ENCODE results near the gene ANKRD24. TPM values are rescaled to one million over a fixed set of nuclear protein-coding genes. Genes with fewer than 3 reads are reported as not detected.

ANKRD24 gene
- 2.1 and 2.9 TPM in 2 replicates for total RNA-seq

GRCh38 chr19:4182084-4182810 is at the start of gene ANKRD24, which contains the start of gene SIRT6:
ANKRD24 (plus strand) TSS chr19:4182689; CDS start chr19:4186426, 3,737 bp downstream.
SIRT6 (minus strand) TSS chr19:4182563; CDS start chr19:4182539, 24 bp downstream.

DNA sequence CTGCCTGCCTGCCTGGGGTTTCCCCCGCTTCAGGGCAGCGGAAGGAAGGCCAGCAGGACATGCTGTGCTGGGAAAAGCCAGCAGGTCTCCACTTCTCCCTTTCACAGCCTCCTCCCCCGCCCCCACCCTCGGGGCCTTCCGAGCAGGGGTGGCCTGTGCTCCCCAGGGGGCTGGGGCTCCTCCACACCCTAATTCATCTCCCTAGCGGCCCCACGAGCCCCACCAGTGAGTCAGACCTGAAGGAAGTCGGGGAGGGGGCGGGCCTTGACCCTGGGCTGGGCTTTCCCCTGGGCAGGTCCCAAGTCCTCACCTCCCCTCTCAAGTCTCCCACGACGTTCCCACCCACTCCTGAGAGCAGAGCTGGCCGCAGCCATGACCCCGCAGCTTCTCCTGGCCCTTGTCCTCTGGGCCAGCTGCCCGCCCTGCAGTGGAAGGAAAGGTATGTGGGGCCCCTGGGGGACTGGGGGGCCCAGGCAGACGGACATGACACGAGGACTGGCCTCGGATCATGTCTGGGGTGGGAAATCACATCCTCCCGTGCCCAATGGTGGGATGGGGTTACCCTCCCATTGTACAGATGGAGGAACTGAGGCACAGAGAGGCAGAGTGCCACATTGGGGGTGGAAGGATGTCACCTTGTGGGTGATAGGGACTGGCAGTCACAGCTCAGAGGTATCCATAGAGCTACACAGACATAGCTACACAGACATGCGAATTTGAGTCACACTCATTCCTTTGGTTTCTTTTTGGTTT is 46.9 kb downstream of the ANKRD24 start, which contains the start of gene EBI3:
TSS of gene EBI3 (plus strand) at position 345 of the 753 bp plus-strand sequence. CDS start at position 373, 28 bp downstream.

GRCh38 chr19:4246767-4247593 is 64.5 kb downstream of the ANKRD24 start, which contains the start of gene YJU2:
YJU2 (plus strand) TSS chr19:4247080; CDS start chr19:4247147, 67 bp downstream.

Other genes with a start within 250 kb of the ANKRD24 start
- gene NMRK2, start 249.6 kb upstream of the ANKRD24 start, total RNA-seq = not detected in 2 replicates
- gene DAPK3, start 211.6 kb upstream of the ANKRD24 start, total RNA-seq = 169 and 182 TPM in 2 replicates
- gene EEF2, start 197.2 kb upstream of the ANKRD24 start, total RNA-seq = 3,552 and 3,788 TPM in 2 replicates
- gene PIAS4, start 175.0 kb upstream of the ANKRD24 start, total RNA-seq = 8.3 and 12.3 TPM in 2 replicates
- 21.1 and 36.2 TPM in 2 replicates for gene ZBTB7A, start 115.8 kb upstream of the ANKRD24 start, total RNA-seq
- gene MAP2K2, start 58.6 kb upstream of the ANKRD24 start, total RNA-seq = 111 and 139 TPM in 2 replicates
- gene CREB3L3, start 29.1 kb upstream of the ANKRD24 start, total RNA-seq = not detected in 2 replicates
- gene SIRT6, start 126 bp upstream of the ANKRD24 start, total RNA-seq = 13.4 and 24.6 TPM in 2 replicates
- 0.28 and 0.30 TPM in 2 replicates for gene EBI3, start 46.8 kb downstream of the ANKRD24 start, total RNA-seq
- gene YJU2, start 64.4 kb downstream of the ANKRD24 start, total RNA-seq = 8.0 and 12.1 TPM in 2 replicates
- gene SHD, start 96.6 kb downstream of the ANKRD24 start, total RNA-seq = not detected in 2 replicates
- not detected in 2 replicates for gene TMIGD2, start 119.7 kb downstream of the ANKRD24 start, total RNA-seq
- 16.9 and 23.8 TPM in 2 replicates for gene FSD1, start 121.9 kb downstream of the ANKRD24 start, total RNA-seq
- gene STAP2, start 156.1 kb downstream of the ANKRD24 start, total RNA-seq = 1.2 and 3.0 TPM in 2 replicates
- gene MPND, start 160.9 kb downstream of the ANKRD24 start, total RNA-seq = 4.5 and 4.6 TPM in 2 replicates
- gene SH3GL1, start 217.9 kb downstream of the ANKRD24 start, total RNA-seq = 28.5 and 65.0 TPM in 2 replicates
- 2.4 and 9.3 TPM in 2 replicates for gene CHAF1A, start 220.0 kb downstream of the ANKRD24 start, total RNA-seq

Measured in smooth muscle cell of the umbilical artery (primary cell).